ENCODE results near the gene CYTH4.

CYTH4 gene

DNA sequence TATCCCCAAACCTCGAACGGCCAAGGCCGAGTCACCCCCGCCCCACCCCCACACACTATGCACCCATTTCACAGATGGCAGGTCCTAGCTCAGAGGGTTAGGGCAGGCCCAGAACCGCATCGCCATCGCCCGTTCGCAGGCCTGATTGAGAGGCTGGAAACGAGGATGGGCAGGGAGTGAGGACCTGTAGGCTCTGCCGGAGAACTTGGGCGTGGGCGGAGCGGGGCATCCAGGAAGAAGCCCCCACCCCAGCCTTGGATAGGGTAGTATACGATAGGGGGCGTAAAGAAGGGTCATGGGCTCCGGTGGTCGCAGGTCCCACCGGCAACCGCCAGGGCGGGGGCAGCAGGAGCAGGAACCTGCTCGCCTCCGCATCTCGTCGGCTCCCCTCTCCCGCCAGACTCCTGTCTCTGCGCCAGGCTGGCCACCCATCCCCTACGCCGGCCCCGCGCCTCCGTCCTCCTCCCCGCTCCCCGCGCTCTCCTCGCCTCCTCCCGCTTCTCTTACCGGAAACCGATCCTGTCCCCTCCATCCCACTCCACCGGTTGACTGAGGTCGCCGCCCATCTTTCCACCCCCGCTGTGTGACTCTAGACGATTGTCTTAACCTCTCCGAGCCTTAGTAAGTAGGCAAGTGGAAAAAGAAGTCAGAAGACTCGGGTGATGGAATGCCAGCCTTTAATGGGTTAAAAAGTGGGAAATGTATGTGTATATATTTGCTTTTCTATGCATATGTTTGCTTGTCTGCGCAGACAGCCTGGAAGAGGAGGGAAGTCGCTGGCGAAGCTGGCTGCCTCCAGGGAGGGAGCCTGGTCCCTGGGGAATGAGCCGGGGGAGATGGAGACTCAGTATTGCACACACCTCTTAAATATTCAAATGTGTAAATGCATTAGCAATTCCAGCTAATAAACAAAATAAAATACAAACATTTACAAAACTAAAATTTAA lies 52.8 kb downstream of the CYTH4 start:
- no peak for TF ChIP-seq CTCF (IDR thresholded peaks at IDR 0.05; ENCODE audit: low read depth, low read length)
- DNase-seq (ENCODE audit: extremely low read depth, low read depth) = no peak

GRCh38 chr22:37335806-37336199 lies 53.5 kb downstream of the CYTH4 start:
- no peak for TF ChIP-seq CTCF (IDR thresholded peaks at IDR 0.05; ENCODE audit: low read depth, low read length)
- DNase-seq (ENCODE audit: extremely low read depth, low read depth) = no peak

DNA sequence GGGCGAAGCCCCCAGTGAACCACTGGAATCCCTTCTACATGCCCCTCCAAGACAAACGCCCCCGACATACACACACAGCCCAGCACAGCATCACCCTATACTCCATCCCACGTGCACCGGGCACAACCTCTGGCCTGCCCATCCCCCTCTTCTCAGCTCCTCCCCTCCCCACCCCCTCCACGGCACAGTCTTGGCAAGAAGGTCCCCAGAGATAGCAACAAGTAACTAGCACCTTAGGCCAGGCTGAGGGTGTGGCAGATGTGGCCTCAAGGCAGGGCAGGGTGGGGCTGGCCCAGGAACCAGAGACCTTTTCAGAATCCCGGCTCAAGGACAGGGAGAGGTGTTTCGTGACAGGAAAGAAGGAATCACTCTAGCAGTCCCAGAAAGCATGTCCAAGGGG lies 54.3 kb downstream of the CYTH4 start:
- DNase-seq (ENCODE audit: extremely low read depth, low read depth) = no peak
- no peak for TF ChIP-seq CTCF (IDR thresholded peaks at IDR 0.05; ENCODE audit: low read depth, low read length)

- DNase-seq (ENCODE audit: extremely low read depth, low read depth) = no peak
- TF ChIP-seq CTCF (IDR thresholded peaks at IDR 0.05; ENCODE audit: low read depth, low read length) = no peak
These were observed 55.1 kb downstream of the CYTH4 start for GRCh38 chr22:37337204-37337943.

GRCh38 chr22:37338539-37339246 lies 56.4 kb downstream of the CYTH4 start:
- no peak for TF ChIP-seq CTCF (IDR thresholded peaks at IDR 0.05; ENCODE audit: low read depth, low read length)

DNA sequence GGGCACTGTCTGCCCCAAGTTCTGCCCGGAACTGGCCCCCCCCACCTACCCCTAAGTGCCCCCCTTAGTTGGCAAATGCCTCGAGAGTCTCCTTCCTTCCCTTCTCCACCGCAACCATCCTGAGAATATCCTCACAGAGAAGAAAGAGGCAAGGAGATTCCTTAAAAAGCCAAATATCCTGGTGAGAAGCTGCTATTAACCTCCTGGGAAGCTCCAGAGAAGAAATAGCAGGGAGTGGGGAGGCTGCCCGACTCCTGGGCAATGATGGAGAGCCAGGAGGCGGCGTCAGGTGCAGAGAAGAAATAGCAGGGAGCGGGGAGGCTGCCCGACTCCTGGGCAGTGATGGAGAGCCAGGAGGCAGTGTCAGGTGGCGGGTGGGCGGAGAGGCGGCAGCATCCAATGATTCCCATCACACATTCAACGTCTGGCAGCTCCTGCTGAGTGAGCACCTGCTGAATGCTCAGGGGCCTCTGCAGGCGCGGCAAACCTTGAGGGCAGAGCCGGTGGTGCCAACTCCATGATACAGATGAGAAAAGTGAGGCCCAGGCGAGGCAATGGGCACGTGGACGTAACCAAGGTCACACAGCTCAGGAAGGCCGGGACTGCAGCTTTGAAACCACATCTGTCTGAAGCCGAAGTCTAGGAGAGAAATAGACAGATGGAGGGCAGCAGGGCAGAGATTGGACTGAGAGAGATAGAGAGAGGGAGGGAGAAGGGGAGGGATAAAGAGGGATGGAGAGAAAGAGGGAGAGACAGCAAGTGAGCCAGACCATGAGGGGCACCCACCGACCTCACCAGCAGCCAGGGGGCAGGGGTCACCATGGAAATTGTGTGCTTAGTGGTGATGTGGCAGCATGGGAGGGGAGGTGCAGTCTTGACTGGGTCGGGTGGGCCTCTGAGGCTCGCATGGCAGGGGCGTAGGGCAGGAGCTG lies 58.3 kb downstream of the CYTH4 start:
- no peak for DNase-seq (ENCODE audit: extremely low read depth, low read depth)
- no peak for TF ChIP-seq CTCF (IDR thresholded peaks at IDR 0.05; ENCODE audit: low read depth, low read length)

More at GRCh38 chr22:37338539-37339246, 56.4 kb downstream of the CYTH4 start:
- DNase-seq (ENCODE audit: extremely low read depth, low read depth) = no peak

Data from AG09319 (cell line).